ENCODE measurements around the gene SGCD.

The SGCD gene

GRCh38 chr5:156340893-156341292 lies 13.9 kb downstream of the SGCD start:
- peaks cover 0 to 3% (median 0%) of the 10 kb centered on the region in 4 donors for H3K4me1 ChIP-seq
- H3K36me3 ChIP-seq = peaks cover 0 to 18% (median 9%) of the 10 kb centered on the region in 3 donors
- H3K4me3 ChIP-seq = no peak overlapping the region
- no peak overlapping the region for H3K27ac ChIP-seq
- TF ChIP-seq, protein P1, sequence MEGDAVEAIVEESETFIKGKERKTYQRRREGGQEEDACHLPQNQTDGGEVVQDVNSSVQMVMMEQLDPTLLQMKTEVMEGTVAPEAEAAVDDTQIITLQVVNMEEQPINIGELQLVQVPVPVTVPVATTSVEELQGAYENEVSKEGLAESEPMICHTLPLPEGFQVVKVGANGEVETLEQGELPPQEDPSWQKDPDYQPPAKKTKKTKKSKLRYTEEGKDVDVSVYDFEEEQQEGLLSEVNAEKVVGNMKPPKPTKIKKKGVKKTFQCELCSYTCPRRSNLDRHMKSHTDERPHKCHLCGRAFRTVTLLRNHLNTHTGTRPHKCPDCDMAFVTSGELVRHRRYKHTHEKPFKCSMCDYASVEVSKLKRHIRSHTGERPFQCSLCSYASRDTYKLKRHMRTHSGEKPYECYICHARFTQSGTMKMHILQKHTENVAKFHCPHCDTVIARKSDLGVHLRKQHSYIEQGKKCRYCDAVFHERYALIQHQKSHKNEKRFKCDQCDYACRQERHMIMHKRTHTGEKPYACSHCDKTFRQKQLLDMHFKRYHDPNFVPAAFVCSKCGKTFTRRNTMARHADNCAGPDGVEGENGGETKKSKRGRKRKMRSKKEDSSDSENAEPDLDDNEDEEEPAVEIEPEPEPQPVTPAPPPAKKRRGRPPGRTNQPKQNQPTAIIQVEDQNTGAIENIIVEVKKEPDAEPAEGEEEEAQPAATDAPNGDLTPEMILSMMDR (IDR thresholded peaks at IDR 0.05) = no peak
- DNase-seq = no peak
- no peaks in the 10 kb centered on the region for H3K27me3 ChIP-seq
- intact Hi-C loops (cut with DNase I; ENCODE audit: low total_unique reads) = no loop called here
- no peaks in the 10 kb centered on the region for H3K9me3 ChIP-seq

DNA sequence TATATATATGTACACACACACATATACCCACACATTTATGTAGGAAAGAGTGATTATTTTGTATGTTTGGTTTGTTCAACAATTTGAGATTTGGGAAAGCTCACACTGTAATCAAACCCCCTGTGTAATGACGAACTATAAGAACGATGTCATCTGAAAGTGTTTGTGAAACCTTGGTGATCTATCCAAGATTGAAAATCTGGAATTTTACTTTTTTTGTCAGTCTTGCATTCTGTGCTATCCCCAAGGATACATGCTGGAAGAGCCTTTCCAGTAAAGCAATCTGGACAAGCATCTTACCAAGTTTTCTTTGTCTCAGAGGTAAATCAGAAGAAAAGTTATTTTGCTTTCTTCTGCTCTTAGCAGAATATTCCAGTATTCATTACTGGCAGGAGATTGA lies 23.3 kb downstream of the SGCD start:
- intact Hi-C loops (cut with DNase I; ENCODE audit: low total_unique reads) = loop anchor here (10.0 kb wide), 1 partner anchor 145 kb away; no protein-coding TSS in a partner anchor
- no peaks in the 10 kb centered on the region for H3K27me3 ChIP-seq
- no peak overlapping the region for H3K4me3 ChIP-seq
- DNase-seq = no peak
- no peak overlapping the region for H3K27ac ChIP-seq
- H3K9me3 ChIP-seq = no peaks in the 10 kb centered on the region
- H3K4me1 ChIP-seq = no peaks in the 10 kb centered on the region
- TF ChIP-seq, protein P1 (IDR thresholded peaks at IDR 0.05) = no peak
- peaks cover 0 to 18% (median 8%) of the 10 kb centered on the region in 3 donors for H3K36me3 ChIP-seq

- H3K4me3 ChIP-seq = no peak overlapping the region
These were observed 24.5 kb downstream of the SGCD start for GRCh38 chr5:156351423-156351822.

DNA sequence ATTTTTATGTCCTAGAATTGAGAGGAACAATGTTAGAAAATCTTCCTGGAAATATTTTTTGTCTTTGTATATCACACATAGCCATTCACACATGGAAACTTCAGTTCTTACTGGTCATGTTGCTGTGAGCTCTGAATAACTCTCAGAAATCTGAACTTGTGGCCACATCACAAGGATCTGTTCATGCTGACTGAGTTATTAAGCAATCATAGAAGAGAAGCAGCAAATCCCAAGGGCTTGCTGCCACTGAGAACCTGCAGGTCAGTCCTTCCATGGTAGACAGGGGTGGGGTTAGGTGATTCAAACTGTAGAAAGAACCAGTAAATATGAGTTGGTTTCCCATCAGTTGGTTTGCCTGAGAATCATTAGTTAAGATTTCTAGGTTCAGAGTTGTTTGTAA lies 27.6 kb downstream of the SGCD start:
- no peak for DNase-seq
- Histone ChIP-seq H3K36me3 (no peaks in the 10 kb centered on the region), H3K9me3 (no peaks in the 10 kb centered on the region), H3K27ac (no peak overlapping the region), H3K4me1 (no peaks in the 10 kb centered on the region), H3K4me3 (no peak overlapping the region), H3K27me3 (no peaks in the 10 kb centered on the region)
- intact Hi-C loops (cut with DNase I; ENCODE audit: low total_unique reads) = loop anchor here (10.0 kb wide), 1 partner anchor 140 kb away; no protein-coding TSS in a partner anchor
- TF ChIP-seq, protein P1 (IDR thresholded peaks at IDR 0.05) = no peak

More at GRCh38 chr5:156351423-156351822, 24.5 kb downstream of the SGCD start:
- intact Hi-C loops (cut with DNase I; ENCODE audit: low total_unique reads) = loop anchor here (10.0 kb wide), 1 partner anchor 143 kb away; no protein-coding TSS in a partner anchor
- no peaks in the 10 kb centered on the region for H3K27me3 ChIP-seq
- TF ChIP-seq, protein P1 (IDR thresholded peaks at IDR 0.05) = no peak
- H3K36me3 ChIP-seq = peaks cover 0 to 7% (median 0%) of the 10 kb centered on the region in 3 donors
- H3K9me3 ChIP-seq = no peaks in the 10 kb centered on the region
- H3K4me1 ChIP-seq = no peaks in the 10 kb centered on the region
- no peak for DNase-seq
- no peak overlapping the region for H3K27ac ChIP-seq

- H3K4me3 ChIP-seq = no peak overlapping the region
- no peaks in the 10 kb centered on the region for H3K9me3 ChIP-seq
- no peaks in the 10 kb centered on the region for H3K4me1 ChIP-seq
- no peaks in the 10 kb centered on the region for H3K36me3 ChIP-seq
- intact Hi-C loops (cut with DNase I; ENCODE audit: low total_unique reads) = loop anchor here (10.0 kb wide), 1 partner anchor 139 kb away; no protein-coding TSS in a partner anchor
- no peaks in the 10 kb centered on the region for H3K27me3 ChIP-seq
- no peak overlapping the region for H3K27ac ChIP-seq
- no peak for DNase-seq
- TF ChIP-seq, protein P1 (IDR thresholded peaks at IDR 0.05) = no peak
These were observed 29.3 kb downstream of the SGCD start for GRCh38 chr5:156356238-156356637.

Data from tibial artery (tissue), 4 donors.